Neuronal stem cell (in vitro differentiated cells): Measurements from ENCODE around the gene KCNT2.

Source experiments
- DNase-seq: peaks from one replicate; pipeline ENCODE4 v3.0.0-alpha.2; 2013; ENCODE audit warnings: low spot score
- H2AFZ ChIP-seq: one replicate; pipeline ENCODE4 v1.6.1; 2013; ENCODE audit warnings: mild to moderate bottlenecking, low read length, inconsistent platforms
- H2AK5ac ChIP-seq: 2 replicates; pipeline ENCODE4 v1.6.1; 2013; ENCODE audit warnings: low read depth, mild to moderate bottlenecking, inconsistent platforms, low read length, moderate library complexity, mixed read lengths
- H2BK120ac ChIP-seq: 2 replicates; pipeline ENCODE4 v1.6.1; 2013; ENCODE audit warnings: low read depth, mild to moderate bottlenecking, inconsistent platforms, low read length, moderate library complexity, mixed read lengths
- H2BK12ac ChIP-seq: one replicate; pipeline ENCODE4 v1.6.1; 2013; ENCODE audit warnings: low read length, inconsistent platforms
- H2BK15ac ChIP-seq: 2 replicates; pipeline ENCODE4 v1.6.1; 2013; ENCODE audit warnings: mild to moderate bottlenecking, low read length, inconsistent platforms, mixed read lengths
- H2BK5ac ChIP-seq: one replicate; pipeline ENCODE4 v1.6.1; 2013; ENCODE audit warnings: inconsistent platforms, mild to moderate bottlenecking, low read length, moderate library complexity
- H3K14ac ChIP-seq: one replicate; pipeline ENCODE4 v1.6.1; 2013; ENCODE audit warnings: low read length, inconsistent platforms
- H3K18ac ChIP-seq: 2 replicates; pipeline ENCODE4 v1.6.1; 2013; ENCODE audit warnings: low read length, inconsistent platforms
- H3K23ac ChIP-seq: 2 replicates; pipeline ENCODE4 v1.6.1; 2013; ENCODE audit warnings: low read depth, mild to moderate bottlenecking, mixed read lengths, low read length, inconsistent platforms; ENCODE audit not compliant: poor library complexity
- H3K27ac ChIP-seq: replicated peaks from 3 replicates; pipeline ENCODE4 v1.5.1; 2013; ENCODE audit warnings: low read length, inconsistent platforms
- H3K27me3 ChIP-seq, 3 experiments: 2 replicates each; pipeline ENCODE4 v1.6.1; 2013; ENCODE audit warnings: low read length in 3 of 3, mild to moderate bottlenecking in 2 of 3, inconsistent platforms in 1 of 3, low read depth in 1 of 3, mixed read lengths in 1 of 3, moderate library complexity in 1 of 3; ENCODE audit not compliant: control insufficient read depth in 3 of 3, insufficient read depth in 3 of 3
- H3K36me3 ChIP-seq, 2 donors: replicated peaks in 1 of 2; 2 replicates each; pipeline ENCODE4 v1.6.1; 2013; ENCODE audit warnings: low read length in 2 of 2; ENCODE audit not compliant: control insufficient read depth in 2 of 2, insufficient read depth in 2 of 2
- H3K4ac ChIP-seq: 2 replicates; pipeline ENCODE4 v1.6.1; 2013; ENCODE audit warnings: inconsistent platforms, mild to moderate bottlenecking, low read length, moderate library complexity
- H3K4me1 ChIP-seq, 2 donors: 1 replicate in 1 of 2; 2 replicates in 1 of 2; pipeline ENCODE4 v1.6.1; 2013; ENCODE audit warnings: low read length in 2 of 2, low read depth in 1 of 2; ENCODE audit not compliant: control insufficient read depth in 2 of 2, insufficient read depth in 1 of 2
- H3K4me2 ChIP-seq: one replicate; pipeline ENCODE4 v1.6.1; 2013; ENCODE audit warnings: mild to moderate bottlenecking, low read length, inconsistent platforms; ENCODE audit not compliant: insufficient read depth, poor library complexity, severe bottlenecking
- H3K4me3 ChIP-seq, 2 donors: 2 replicates each; pipeline ENCODE4 v1.5.1; 2013; ENCODE audit warnings: low read length in 2 of 2, mild to moderate bottlenecking in 2 of 2, inconsistent platforms in 1 of 2, moderate library complexity in 1 of 2
- H3K79me1 ChIP-seq: one replicate; pipeline ENCODE4 v1.6.1; 2013; ENCODE audit warnings: low read depth, mild to moderate bottlenecking, inconsistent platforms, low read length, moderate library complexity
- H3K9ac ChIP-seq: one replicate; pipeline ENCODE4 v1.6.1; 2013; ENCODE audit warnings: mild to moderate bottlenecking, low read depth, low read length, inconsistent platforms; ENCODE audit not compliant: poor library complexity
- H3K9me3 ChIP-seq, 2 donors: replicated peaks in 1 of 2; 2 replicates each; pipeline versions ENCODE3 to v1.6.1; 2013; ENCODE audit warnings: low read length in 2 of 2, mild to moderate bottlenecking in 2 of 2, inconsistent platforms in 1 of 2, low read depth in 1 of 2, mixed read lengths in 1 of 2, moderate library complexity in 1 of 2; ENCODE audit not compliant: control insufficient read depth in 2 of 2, insufficient read depth in 1 of 2
- H4K8ac ChIP-seq: one replicate; pipeline ENCODE4 v1.6.1; 2013; ENCODE audit warnings: low read depth, mild to moderate bottlenecking, inconsistent platforms, low read length, moderate library complexity
- H4K91ac ChIP-seq: one replicate; pipeline ENCODE4 v1.6.1; 2013; ENCODE audit warnings: low read length, low read depth, mild to moderate bottlenecking, inconsistent platforms; ENCODE audit not compliant: poor library complexity
- WGBS, 2 donors: extraction: QIAGEN DNeasy Blood & Tissue Kit; methylation state at CpG; one replicate each; pipeline ENCODE4 v1.1.7; 2013; ENCODE audit warnings: missing lambda C conversion rate in 2 of 2, mixed read lengths in 1 of 2; ENCODE audit not compliant: insufficient read length in 2 of 2, insufficient replicate concordance in 1 of 2; ENCODE audit errors: extremely low coverage in 2 of 2; 5-methylcytosine and 5-hydroxymethylcytosine counted together

KCNT2 gene

GRCh38 chr1:196594700-196595099, 13.5 kb downstream of the KCNT2 start:
- Histone ChIP-seq H2AFZ (no peak overlapping the region), H3K27me3 (no peaks in the 10 kb centered on the region), H3K9me3 (peaks cover 0 to 6% of the 10 kb centered on the region in 2 donors), H3K23ac (no peak overlapping the region), H2BK15ac (no peak overlapping the region), H3K27ac (no peak overlapping the region), H2BK5ac (no peak overlapping the region), H3K9ac (no peak overlapping the region), H3K4me2 (no peak overlapping the region), H3K79me1 (no peaks in the 10 kb centered on the region), H4K8ac (no peak overlapping the region), H2BK120ac (no peak overlapping the region), H3K4ac (no peak overlapping the region), H2AK5ac (no peak overlapping the region), H3K14ac (no peak overlapping the region), H3K36me3 (no peaks in the 10 kb centered on the region), H3K4me3 (no peak overlapping the region), H3K18ac (no peak overlapping the region), H4K91ac (no peak overlapping the region), H3K4me1 (no peaks in the 10 kb centered on the region), H2BK12ac (no peak overlapping the region)
- DNase-seq: no peak
- WGBS, 2 donors: no CpG with 5 or more reads among the region's 2 CpGs

- Histone ChIP-seq H4K91ac (no peak overlapping the region), H2AFZ (no peak overlapping the region), H2BK5ac (no peak overlapping the region), H3K79me1 (no peaks in the 10 kb centered on the region), H3K27ac (no peak overlapping the region), H3K23ac (no peak overlapping the region), H3K14ac (no peak overlapping the region), H2BK15ac (no peak overlapping the region), H3K18ac (no peak overlapping the region), H3K4ac (no peak overlapping the region), H3K4me1 (no peaks in the 10 kb centered on the region), H3K9me3 (peaks cover 0 to 6% of the 10 kb centered on the region in 2 donors), H2BK120ac (no peak overlapping the region), H3K27me3 (no peaks in the 10 kb centered on the region), H3K4me3 (no peak overlapping the region), H2BK12ac (no peak overlapping the region), H4K8ac (no peak overlapping the region), H3K36me3 (no peaks in the 10 kb centered on the region), H3K9ac (no peak overlapping the region), H3K4me2 (no peak overlapping the region), H2AK5ac (no peak overlapping the region)
- DNase-seq: no peak
Measured at GRCh38 chr1:196593955-196594354, 14.3 kb downstream of the KCNT2 start.

GRCh38 chr1:196590959-196591358, 17.3 kb downstream of the KCNT2 start:
- Histone ChIP-seq H3K4me1 (no peaks in the 10 kb centered on the region), H3K36me3 (no peaks in the 10 kb centered on the region), H2BK15ac (no peak overlapping the region), H4K91ac (no peak overlapping the region), H3K79me1 (no peaks in the 10 kb centered on the region), H3K14ac (no peak overlapping the region), H3K9me3 (no peaks in the 10 kb centered on the region), H3K4me2 (no peak overlapping the region), H2BK120ac (no peak overlapping the region), H2AFZ (no peak overlapping the region), H3K4me3 (no peak overlapping the region), H3K27me3 (no peaks in the 10 kb centered on the region), H3K18ac (no peak overlapping the region), H2BK12ac (no peak overlapping the region), H3K27ac (no peak overlapping the region), H2BK5ac (no peak overlapping the region), H4K8ac (no peak overlapping the region), H3K23ac (no peak overlapping the region), H3K4ac (no peak overlapping the region), H2AK5ac (no peak overlapping the region), H3K9ac (no peak overlapping the region)
- no peak for DNase-seq
- WGBS, 2 donors: no CpG with 5 or more reads among the region's 3 CpGs

GRCh38 chr1:196590012-196590708, 18.1 kb downstream of the KCNT2 start:
- Histone ChIP-seq H3K23ac (no peak overlapping the region), H2BK12ac (no peak overlapping the region), H2BK15ac (no peak overlapping the region), H3K4me1 (no peaks in the 10 kb centered on the region), H3K79me1 (no peaks in the 10 kb centered on the region), H2BK5ac (no peak overlapping the region), H3K36me3 (no peaks in the 10 kb centered on the region), H3K27me3 (no peaks in the 10 kb centered on the region), H3K27ac (no peak overlapping the region), H3K4me3 (no peak overlapping the region), H3K4me2 (no peak overlapping the region), H3K18ac (no peak overlapping the region), H4K8ac (no peak overlapping the region), H3K4ac (no peak overlapping the region), H2AFZ (no peak overlapping the region), H2BK120ac (no peak overlapping the region), H3K14ac (no peak overlapping the region), H3K9me3 (no peaks in the 10 kb centered on the region), H2AK5ac (no peak overlapping the region), H3K9ac (no peak overlapping the region), H4K91ac (no peak overlapping the region)
- no CpG with 5 or more reads among the region's 5 CpGs for WGBS, 2 donors
- no peak for DNase-seq
